CD4-positive, alpha-beta T cell treated with Interleukin-4 for 1 hour (primary cell): Measurements from ENCODE around the gene PLEKHH1.

ENCODE experiments used
- DNase-seq, 2 donors: peaks; one replicate each; pipeline ENCODE4 v3.0.0-alpha.2; 2020 to 2022

Gene PLEKHH1

GRCh38 chr14:67638642-67639041, 105.6 kb downstream of the PLEKHH1 start:
- no peak for DNase-seq
